Activated naive CD8-positive, alpha-beta T cell treated with anti-CD3 and anti-CD28 coated beads for 36 hours (primary cell): ENCODE measurements around the gene OR7A10. TPM values are rescaled to one million over a fixed set of nuclear protein-coding genes. Genes with fewer than 3 reads are reported as not detected.
"Not testable (repeated sequence)": the region's sequence is repeated elsewhere in the genome, so short reads cannot be mapped to it uniquely, and the experiment has no call there.

Experiments used
- DNase-seq: peaks from one replicate; pipeline ENCODE4 v3.0.0; 2021
- H3K27ac Mint-ChIP-seq: one replicate; pipeline ENCODE4 v1.8.0; 2022; ENCODE audit warnings: mild to moderate bottlenecking, moderate library complexity, mixed read lengths
- H3K27me3 Mint-ChIP-seq: one replicate; pipeline ENCODE4 v1.8.0; 2022; ENCODE audit warnings: mild to moderate bottlenecking, mixed read lengths
- H3K36me3 Mint-ChIP-seq: one replicate; pipeline ENCODE4 v1.8.0; 2021; ENCODE audit warnings: mild to moderate bottlenecking, mixed read lengths
- H3K4me1 Mint-ChIP-seq: one replicate; pipeline ENCODE4 v1.8.0; 2021; ENCODE audit warnings: mixed read lengths
- H3K4me3 Mint-ChIP-seq: one replicate; pipeline ENCODE4 v1.8.0; 2022; ENCODE audit warnings: mild to moderate bottlenecking, moderate library complexity, mixed read lengths
- H3K9me3 Mint-ChIP-seq: one replicate; pipeline ENCODE4 v1.8.0; 2022; ENCODE audit warnings: mixed read lengths
- total RNA-seq, 2 experiments: library from RNA; stranded (reverse); gene quantifications; one replicate each; pipeline ENCODE4 v1.2.3, GENCODE V29; 2021

Gene OR7A10
- total RNA-seq, 2 experiments from 2014 or later: not detected

DNA sequence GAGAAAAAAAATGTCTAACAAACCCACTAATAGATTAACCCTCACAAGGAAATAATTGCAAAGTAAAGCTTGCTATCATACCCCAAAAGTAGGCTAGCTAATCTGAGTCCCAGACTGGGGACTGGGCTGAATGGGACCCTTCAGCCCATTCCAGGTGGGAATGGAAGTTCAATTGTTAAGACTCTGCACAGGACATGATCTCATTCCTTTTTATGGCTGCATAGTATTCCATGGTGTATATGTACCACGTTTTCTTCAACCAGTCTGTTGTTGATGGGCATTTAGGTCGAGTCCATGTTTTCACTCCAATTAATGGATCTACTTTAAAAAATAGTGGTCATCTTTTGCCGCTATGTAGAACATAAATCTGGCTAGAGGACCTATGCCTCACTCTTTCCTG, 31.7 kb downstream of the OR7A10 start:
- Mint-ChIP-seq H3K27me3 (no peaks in the 10 kb centered on the region), H3K27ac (no peak overlapping the region), H3K4me3 (no peak overlapping the region), H3K4me1 (no peaks in the 10 kb centered on the region), H3K36me3 (no peaks in the 10 kb centered on the region), H3K9me3 (no peaks in the 10 kb centered on the region)
- DNase-seq: no peak

DNA sequence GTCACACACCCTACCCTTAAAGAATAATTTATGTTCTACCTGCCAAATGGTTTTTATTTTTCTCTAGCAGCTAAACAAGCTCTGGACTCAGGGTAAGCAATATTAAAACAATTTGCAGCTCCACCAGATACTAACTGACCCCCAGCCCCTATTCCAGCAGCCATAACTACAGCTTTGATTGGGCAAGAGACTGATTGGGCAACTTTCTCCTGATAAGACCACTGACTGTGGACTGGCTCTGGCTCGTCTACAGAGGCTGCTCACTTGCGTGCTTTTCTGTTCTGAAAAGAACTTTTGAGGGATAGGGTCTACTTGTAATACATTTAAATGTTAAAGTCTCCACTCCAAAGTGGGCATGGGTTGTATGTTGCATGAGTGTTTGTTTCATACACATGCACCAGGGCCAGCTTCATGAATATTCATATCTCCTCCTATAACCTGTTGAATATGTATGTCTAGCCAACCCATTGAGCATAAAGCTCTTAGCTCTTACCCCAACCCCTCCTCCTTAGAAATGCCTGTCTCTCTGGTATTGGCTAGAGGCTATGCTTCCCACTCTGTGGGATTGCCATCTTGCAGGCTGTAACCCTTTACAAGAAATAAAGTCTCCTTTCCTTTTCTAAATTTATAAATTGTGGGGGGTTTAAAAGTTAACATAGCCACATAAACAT, 33.6 kb downstream of the OR7A10 start:
- Mint-ChIP-seq H3K4me1 (no peaks in the 10 kb centered on the region), H3K4me3 (no peak overlapping the region), H3K27ac (no peak overlapping the region), H3K36me3 (no peaks in the 10 kb centered on the region), H3K27me3 (no peaks in the 10 kb centered on the region), H3K9me3 (no peaks in the 10 kb centered on the region)
- no peak for DNase-seq

DNA sequence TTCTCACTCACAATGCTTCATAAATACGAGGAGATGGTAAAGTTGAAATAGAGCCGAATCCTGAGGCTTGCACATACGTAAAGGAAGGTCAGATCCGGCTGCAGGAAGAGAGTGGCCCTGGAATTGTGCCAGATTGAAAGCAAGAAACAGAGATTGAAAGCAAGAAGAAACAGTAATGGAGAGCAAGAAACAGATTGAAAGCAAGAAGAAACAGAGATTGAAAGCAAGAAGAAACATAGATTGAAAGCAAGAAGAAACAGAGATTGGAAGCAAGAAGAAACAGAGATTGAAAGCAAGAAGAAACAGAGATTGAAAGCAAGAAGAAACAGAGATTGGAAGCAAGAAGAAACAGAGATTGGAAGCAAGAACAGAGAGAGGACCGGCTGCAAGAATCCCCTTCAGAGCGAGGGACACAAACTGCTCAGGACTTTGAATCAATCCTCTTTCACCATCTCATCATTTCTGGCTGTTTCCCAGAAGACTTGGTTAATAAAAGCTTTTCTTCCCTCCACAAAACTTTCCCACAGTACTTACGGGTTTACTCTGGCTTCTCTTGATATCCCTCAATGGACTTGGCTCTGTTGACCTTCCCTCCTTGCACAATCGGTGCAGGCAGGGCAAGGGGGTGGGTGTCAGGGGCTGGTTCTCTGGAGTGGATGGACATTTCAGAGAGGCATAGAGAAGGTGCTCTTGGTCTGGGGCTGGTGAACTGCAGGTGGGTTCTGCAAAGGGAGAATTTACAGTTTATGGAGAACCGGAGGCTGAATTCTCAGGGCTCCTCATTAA, 39.3 kb downstream of the OR7A10 start:
- DNase-seq: no peak
- Mint-ChIP-seq H3K27me3 (no peaks in the 10 kb centered on the region), H3K4me3 (no peak overlapping the region), H3K9me3 (no peaks in the 10 kb centered on the region), H3K4me1 (no peaks in the 10 kb centered on the region), H3K27ac (no peak overlapping the region), H3K36me3 (no peaks in the 10 kb centered on the region)

DNA sequence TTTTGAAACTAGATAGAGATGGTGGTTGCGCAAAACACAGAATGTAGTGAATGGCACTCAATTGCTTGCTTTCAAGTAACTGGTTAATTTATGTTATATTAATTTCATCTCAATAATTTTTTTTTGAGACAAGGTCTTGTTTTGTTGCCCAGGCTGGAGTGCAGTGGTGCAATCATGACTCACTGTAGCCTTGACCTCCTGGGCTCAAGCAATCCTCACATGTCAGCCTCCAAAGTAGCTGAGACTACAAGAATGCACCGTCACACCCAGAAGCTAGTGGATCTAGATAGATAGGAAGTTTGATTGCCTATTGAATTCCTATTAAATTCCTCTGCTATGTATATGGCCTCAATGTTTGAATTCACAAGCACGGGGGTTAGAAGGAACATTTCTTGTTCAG, 44.0 kb downstream of the OR7A10 start:
- no peak for DNase-seq
- Mint-ChIP-seq H3K4me3 (no peak overlapping the region), H3K9me3 (no peaks in the 10 kb centered on the region), H3K27ac (no peak overlapping the region), H3K4me1 (no peaks in the 10 kb centered on the region), H3K36me3 (no peaks in the 10 kb centered on the region), H3K27me3 (no peaks in the 10 kb centered on the region)

DNA sequence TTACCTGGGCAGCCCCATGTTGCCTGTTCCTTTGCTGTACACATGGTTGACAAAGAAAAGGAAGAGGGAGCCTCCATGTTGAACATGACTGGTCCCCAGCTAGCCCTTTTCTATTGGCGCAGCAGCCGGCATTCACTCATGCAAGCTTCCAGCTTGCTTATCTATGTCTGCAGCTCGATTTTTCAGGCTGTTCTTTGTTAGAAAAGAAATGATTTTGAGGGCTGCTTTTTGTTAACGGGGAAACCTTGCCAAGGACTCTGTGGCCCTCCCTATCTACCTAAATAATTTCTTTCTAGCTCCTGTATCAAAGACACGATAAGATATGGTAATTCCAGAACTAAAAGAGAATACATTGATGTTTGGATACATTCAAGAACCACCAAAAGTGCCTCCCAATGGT, 50.0 kb downstream of the OR7A10 start:
- Mint-ChIP-seq H3K27me3 (peaks cover 12% of the 10 kb centered on the region), H3K36me3 (no peaks in the 10 kb centered on the region), H3K4me1 (no peaks in the 10 kb centered on the region), H3K27ac (no peak overlapping the region), H3K9me3 (no peaks in the 10 kb centered on the region), H3K4me3 (no peak overlapping the region)
- DNase-seq: no peak

DNA sequence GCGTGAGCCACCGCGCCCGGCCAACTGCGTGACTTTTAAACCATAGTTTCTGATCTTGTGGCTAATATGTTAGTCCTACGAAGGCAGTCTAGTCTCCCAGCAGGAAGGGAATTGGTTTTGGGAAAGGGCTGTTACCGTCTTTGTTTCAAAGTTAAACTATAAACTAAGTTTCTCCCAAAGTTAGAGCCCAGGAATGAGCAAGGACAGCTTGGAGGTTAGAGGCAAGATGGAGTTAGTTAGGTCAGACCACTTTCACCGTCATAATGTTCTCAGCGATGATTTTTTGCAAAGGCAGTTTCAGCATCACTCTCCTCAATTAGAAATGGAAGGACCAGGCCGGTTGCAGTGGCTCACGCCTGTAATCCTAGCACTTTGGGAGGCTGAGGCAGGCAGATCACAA, 52.7 kb downstream of the OR7A10 start:
- no peak for DNase-seq
- H3K4me3 Mint-ChIP-seq: no peak overlapping the region
- no peak overlapping the region for H3K27ac Mint-ChIP-seq
- H3K36me3 Mint-ChIP-seq: no peaks in the 10 kb centered on the region
- H3K4me1 Mint-ChIP-seq: no peaks in the 10 kb centered on the region
- H3K9me3 Mint-ChIP-seq: no peaks in the 10 kb centered on the region
- H3K27me3 Mint-ChIP-seq: peaks cover 12% of the 10 kb centered on the region

DNA sequence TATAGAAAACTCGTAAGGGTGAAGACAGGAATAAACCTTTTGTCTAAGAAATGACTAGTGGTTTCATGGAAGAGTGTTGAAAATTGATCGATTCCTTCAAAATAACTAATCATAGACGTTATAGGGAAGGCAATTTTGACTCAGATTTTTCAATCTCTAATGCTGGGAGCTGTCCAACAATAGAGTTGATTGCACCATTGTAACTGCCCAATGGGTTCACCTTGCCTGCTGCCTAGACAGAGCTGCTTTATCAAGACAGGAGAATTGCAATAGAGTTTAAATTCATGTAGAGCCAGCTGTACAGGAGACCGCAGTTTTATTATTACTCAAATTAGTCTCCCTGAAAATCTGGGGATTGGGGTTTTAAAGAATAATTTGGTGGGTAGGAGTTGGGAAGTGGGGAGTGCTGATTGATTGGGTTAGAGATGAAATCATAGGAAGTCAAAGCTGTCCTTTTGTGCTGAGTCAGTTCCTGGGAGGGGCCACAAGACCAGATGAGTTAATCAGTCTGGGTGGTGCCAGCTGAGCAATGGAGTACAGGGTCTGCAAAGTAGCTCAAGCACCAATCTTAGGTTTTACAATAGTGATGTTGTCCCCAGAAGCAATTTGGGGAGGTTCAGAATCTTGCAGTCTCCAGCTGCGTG, 53.5 kb downstream of the OR7A10 start:
- Mint-ChIP-seq H3K4me1 (no peaks in the 10 kb centered on the region), H3K4me3 (no peak overlapping the region), H3K27ac (no peak overlapping the region), H3K9me3 (no peaks in the 10 kb centered on the region), H3K36me3 (no peaks in the 10 kb centered on the region), H3K27me3 (peaks cover 12% of the 10 kb centered on the region)
- no peak for DNase-seq

DNA sequence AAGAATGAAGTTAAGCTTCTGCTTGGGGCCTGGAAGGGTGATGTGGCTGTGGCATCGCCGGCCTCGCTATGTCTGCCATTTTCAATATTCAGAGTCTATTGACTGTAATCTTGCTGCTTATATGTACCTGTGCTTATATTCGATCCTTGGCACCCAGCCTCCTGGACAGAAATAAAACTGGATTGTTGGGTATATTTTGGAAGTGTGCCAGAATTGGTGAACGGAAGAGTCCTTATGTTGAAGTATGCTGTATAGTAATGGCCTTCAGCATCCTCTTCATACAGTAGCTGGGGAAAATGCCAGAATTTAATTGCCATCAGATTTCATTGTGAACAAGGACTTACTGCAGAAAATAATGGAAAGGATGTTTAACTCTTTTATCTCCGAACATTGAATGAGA, 56.5 kb downstream of the OR7A10 start:
- H3K4me1 Mint-ChIP-seq, H3K9me3 Mint-ChIP-seq, H3K36me3 Mint-ChIP-seq, H3K27ac Mint-ChIP-seq, DNase-seq, H3K4me3 Mint-ChIP-seq: not testable (repeated sequence)
- H3K27me3 Mint-ChIP-seq: peaks cover 20% of the 10 kb centered on the region

Other genes with a start within 250 kb of the OR7A10 start
- not detected for gene ADGRE3, start 174.1 kb downstream of the OR7A10 start, total RNA-seq
- 1 to 10 TPM; 6.4 to 7.1 TPM for gene ZNF333, start 158.9 kb downstream of the OR7A10 start, total RNA-seq
- gene ADGRE2, start 70.4 kb downstream of the OR7A10 start, total RNA-seq: under 1 TPM; 0.29 to 0.48 TPM
- not detected for gene OR7A5, start 13.7 kb downstream of the OR7A10 start, total RNA-seq
- gene OR7C1, start 13.7 kb downstream of the OR7A10 start, total RNA-seq: not detected
- gene OR7A17, start 37.2 kb upstream of the OR7A10 start, total RNA-seq: not detected
- gene OR7C2, start 92.6 kb upstream of the OR7A10 start, total RNA-seq: not detected
- not detected for gene SLC1A6, start 130.9 kb upstream of the OR7A10 start, total RNA-seq
- not detected for gene CASP14, start 200.6 kb upstream of the OR7A10 start, total RNA-seq
- gene OR1I1, start 233.3 kb upstream of the OR7A10 start, total RNA-seq: not detected